Upper lobe of left lung (tissue), 6 donors: ENCODE data around the gene TMPRSS12. TPM values are rescaled to one million over a fixed set of nuclear protein-coding genes. Genes with fewer than 3 reads are reported as not detected.
"Not testable (repeated sequence)": the region's sequence is repeated elsewhere in the genome, so short reads cannot be mapped to it uniquely, and the experiment has no call there.

ENCODE experiments used
- ATAC-seq, 2 donors: fragments of 200-7000 bp; cut with Tn5 transposase; one replicate each; pipeline ENCODE4 v1.9.1; 2022; ENCODE audit warnings: mild to moderate bottlenecking in 2 of 2, moderate library complexity in 2 of 2; ENCODE audit not compliant: low FRiP score in 2 of 2
- DNase-seq, 2 donors: peaks; one replicate each; pipeline ENCODE4 v3.0.0-alpha.2; 2019 to 2020
- H3K27ac ChIP-seq, 4 donors: fragments of 200-600 bp; sonication (generic); one replicate each; pipeline ENCODE4 v1.5.1; 2016 to 2019
- H3K27me3 ChIP-seq, 4 donors: fragments of 200-600 bp; sonication (generic); one replicate each; pipeline ENCODE4 v1.5.1; 2017 to 2019
- H3K36me3 ChIP-seq, 4 donors: fragments of 200-600 bp; sonication (generic); one replicate each; pipeline ENCODE4 v1.5.1; 2016 to 2019
- H3K4me1 ChIP-seq, 4 donors: fragments of 200-600 bp; sonication (generic); one replicate each; pipeline ENCODE4 v1.5.1; 2018 to 2019
- H3K4me3 ChIP-seq, 4 donors: fragments of 200-600 bp; sonication (generic); one replicate each; pipeline ENCODE4 v1.5.1; 2017 to 2019; ENCODE audit warnings: mild to moderate bottlenecking in 2 of 4, moderate library complexity in 1 of 4
- H3K9me3 ChIP-seq, 4 donors: fragments of 200-600 bp; sonication (generic); one replicate each; pipeline ENCODE4 v1.5.1; 2018 to 2019
- CTCF ChIP-seq, 6 experiments: fragments of 450-650 bp in 4 of 6; fragments of 200-600 bp in 2 of 6; sonication (generic) in 2 of 6; IDR thresholded peaks; one replicate each; pipeline ENCODE4 v1.5.1; 2016 to 2019; ENCODE audit warnings: antibody characterized with exemption in 6 of 6
- EP300 ChIP-seq, 4 donors: sonication (generic); formaldehyde crosslinking; IDR thresholded peaks; one replicate each; pipeline ENCODE4 v1.5.1; 2017; ENCODE audit warnings: antibody characterized with exemption in 4 of 4, control low read depth in 2 of 4
- POLR2A ChIP-seq, 4 donors: fragments of 450-650 bp; IDR thresholded peaks; one replicate each; pipeline ENCODE4 v1.5.1; 2016 to 2017; ENCODE audit warnings: antibody characterized with exemption in 4 of 4, mild to moderate bottlenecking in 2 of 4
- POLR2AphosphoS5 ChIP-seq, 2 donors: sonication (generic); formaldehyde crosslinking; IDR thresholded peaks; one replicate each; pipeline ENCODE4 v1.5.1; 2017; ENCODE audit warnings: antibody characterized with exemption in 2 of 2
- WGBS, 2 donors: methylation state at CpG; one replicate each; pipeline ENCODE4 v1.1.5; 2017 to 2018; 5-methylcytosine and 5-hydroxymethylcytosine counted together
- total RNA-seq, 6 donors: library from RNA; depleted of rRNA in 4 of 6; stranded (reverse); fragments of >200 nt in 4 of 6; gene quantifications; one replicate each; pipeline versions ENCODE4 v1.1.0 to v1.2.1, GENCODE V29; 2016 to 2021
- donor health status: DM: no; HTN: no; CAD: no; lungs with moderate emphysema.
- donor health status: DM: no; HTN: yes; CAD: no; lungs with severe emphysema.

The TMPRSS12 gene
- not detected for total RNA-seq

GRCh38 chr12:50842637-50843493 is at the start of gene TMPRSS12:
TSS of gene TMPRSS12 (plus strand) at chr12:50842926. CDS start at chr12:50842965, 39 bp downstream.
- Histone ChIP-seq H3K4me3 (peak within 1 kb of the TSS in 3 of 4 donors; percentile 10 to 39 (median 38)), H3K27me3 (no peaks in the 10 kb centered on the region), H3K27ac (peak within 1 kb of the TSS in 2 of 4 donors; percentile 7 to 54), H3K4me1 (peaks cover 0 to 3% (median 0%) of the 10 kb centered on the region in 4 donors), H3K9me3 (peaks cover 0 to 4% (median 0%) of the 10 kb centered on the region in 4 donors), H3K36me3 (no peaks in the 10 kb centered on the region)
- ATAC-seq (peak; percentile 59 to 71), DNase-seq (peak; percentile 51 to 86)
- TF ChIP-seq EP300 (IDR thresholded peaks at IDR 0.05), result no peak
- TF ChIP-seq CTCF (IDR thresholded peaks at IDR 0.05), result peak in 1 of 6 experiments; percentile 31
- TF ChIP-seq POLR2A (IDR thresholded peaks at IDR 0.05), result no peak
- WGBS, 2 donors, result 44 to 47% methylated on average over 26 to 36 of the region's 36 CpGs

GRCh38 chr12:50799908-50800307 is 42.8 kb upstream of the TMPRSS12 start:
- no peak for TF ChIP-seq CTCF (IDR thresholded peaks at IDR 0.05)
- TF ChIP-seq POLR2AphosphoS5 (IDR thresholded peaks at IDR 0.05), result no peak
- TF ChIP-seq POLR2A (IDR thresholded peaks at IDR 0.05), result no peak
- TF ChIP-seq EP300 (IDR thresholded peaks at IDR 0.05), result no peak
- Histone ChIP-seq H3K27me3 (no peaks in the 10 kb centered on the region), H3K4me1 (no peaks in the 10 kb centered on the region), H3K9me3 (peaks cover 0 to 7% (median 2%) of the 10 kb centered on the region in 4 donors), H3K27ac (no peak overlapping the region), H3K36me3 (peaks cover 17 to 59% (median 42%) of the 10 kb centered on the region in 4 donors), H3K4me3 (no peak overlapping the region)
- 98% methylated on average over 2 of the region's 2 CpGs for WGBS, 2 donors
- no peak for ATAC-seq
- DNase-seq, result no peak

GRCh38 chr12:50803230-50803875 is 39.4 kb upstream of the TMPRSS12 start:
- DNase-seq (no peak), ATAC-seq (no peak)
- WGBS, 2 donors, result 89% methylated on average over 2 of the region's 2 CpGs

GRCh38 chr12:50806176-50806575 is 36.5 kb upstream of the TMPRSS12 start:
- ATAC-seq (no peak), DNase-seq (peak in 1 of 2 donors; percentile 17)
- Histone ChIP-seq H3K4me3 (no peak overlapping the region), H3K9me3 (no peaks in the 10 kb centered on the region), H3K36me3 (peaks cover 6 to 32% (median 14%) of the 10 kb centered on the region in 4 donors), H3K4me1 (no peaks in the 10 kb centered on the region), H3K27ac (no peak overlapping the region), H3K27me3 (no peaks in the 10 kb centered on the region)
- 99 to 100% methylated on average over 4 of the region's 4 CpGs for WGBS, 2 donors
- TF ChIP-seq POLR2A (IDR thresholded peaks at IDR 0.05), result no peak
- TF ChIP-seq EP300 (IDR thresholded peaks at IDR 0.05), result no peak
- TF ChIP-seq POLR2AphosphoS5 (IDR thresholded peaks at IDR 0.05), result no peak
- TF ChIP-seq CTCF (IDR thresholded peaks at IDR 0.05), result no peak

More at GRCh38 chr12:50803230-50803875, 39.4 kb upstream of the TMPRSS12 start:
- H3K9me3 ChIP-seq, result peaks cover 0 to 7% (median 2%) of the 10 kb centered on the region in 4 donors
- no peaks in the 10 kb centered on the region for H3K4me1 ChIP-seq
- no peak for TF ChIP-seq POLR2AphosphoS5 (IDR thresholded peaks at IDR 0.05)
- TF ChIP-seq EP300 (IDR thresholded peaks at IDR 0.05), result no peak
- no peak for TF ChIP-seq CTCF (IDR thresholded peaks at IDR 0.05)
- no peak for TF ChIP-seq POLR2A (IDR thresholded peaks at IDR 0.05)
- no peaks in the 10 kb centered on the region for H3K27me3 ChIP-seq
- no peak overlapping the region for H3K27ac ChIP-seq
- no peak overlapping the region for H3K4me3 ChIP-seq
- peaks cover 4 to 33% (median 22%) of the 10 kb centered on the region in 4 donors for H3K36me3 ChIP-seq

- not testable (repeated sequence) for H3K4me3 ChIP-seq, H3K4me1 ChIP-seq, DNase-seq, H3K27me3 ChIP-seq, ATAC-seq, H3K9me3 ChIP-seq, H3K27ac ChIP-seq
- H3K36me3 ChIP-seq, result peaks cover 9 to 51% (median 24%) of the 10 kb centered on the region in 4 donors
- WGBS, 2 donors, result 92 to 98% methylated on average over 4 of the region's 4 CpGs
Measured at GRCh38 chr12:50809131-50809530, 33.6 kb upstream of the TMPRSS12 start.

GRCh38 chr12:50814921-50815320 is 27.8 kb upstream of the TMPRSS12 start:
- H3K9me3 ChIP-seq, DNase-seq, ATAC-seq, H3K27me3 ChIP-seq, H3K4me1 ChIP-seq, H3K27ac ChIP-seq, H3K4me3 ChIP-seq: not testable (repeated sequence)
- peaks cover 32 to 96% (median 55%) of the 10 kb centered on the region in 4 donors for H3K36me3 ChIP-seq
- WGBS, 2 donors, result 92 to 97% methylated on average over 7 of the region's 7 CpGs
